C4-2B (cell line): ENCODE measurements around the gene MED23.

Experiments used
- CTCF ChIP-seq: fragments of 450-650 bp; conservative IDR thresholded peaks from 2 replicates; pipeline ENCODE4 v1.5.1; 2017; ENCODE audit warnings: mild to moderate bottlenecking
- ZFX ChIP-seq: fragments of 450-650 bp; IDR thresholded peaks from 2 replicates; pipeline ENCODE4 v1.6.1; 2017

GRCh38 chr6:131655387-131655786 lies 27.3 kb upstream of the MED23 start:
- TF ChIP-seq CTCF = no peak
- TF ChIP-seq ZFX = no peak
